Adrenal gland (tissue), 12 donors: ENCODE measurements around the gene KCNAB2. TPM values are rescaled to one million over a fixed set of nuclear protein-coding genes. Genes with fewer than 3 reads are reported as not detected.

Source experiments
- DNase-seq, 7 donors: peaks; one replicate each; pipeline ENCODE4 v3.0.0-alpha.2; 2019 to 2020
- H3K27ac ChIP-seq, 5 donors: fragments of 200-600 bp; sonication (generic) in 4 of 5; 1 replicate in 3 of 5; 2 replicates in 2 of 5; pipeline versions ENCODE4 v1.5.1 to v1.8.0; 2016 to 2020; ENCODE audit warnings: mild to moderate bottlenecking in 1 of 5
- H3K27me3 ChIP-seq: fragments of 200-600 bp; 2 replicates; pipeline ENCODE4 v1.8.0; 2021
- H3K36me3 ChIP-seq, 2 donors: fragments of 200-600 bp; replicated peaks in 1 of 2; 1 replicate in 1 of 2; 2 replicates in 1 of 2; pipeline versions ENCODE4 v1.5.1 to v1.8.0; 2018 to 2022
- H3K4me1 ChIP-seq, 2 donors: fragments of 200-600 bp; replicated peaks in 1 of 2; 1 replicate in 1 of 2; 2 replicates in 1 of 2; pipeline versions ENCODE4 v1.5.1 to v1.8.0; 2018 to 2021
- H3K4me3 ChIP-seq, 4 donors: fragments of 200-600 bp; sonication (generic) in 3 of 4; one replicate each; pipeline ENCODE4 v1.5.1; 2016 to 2018
- H3K9me3 ChIP-seq, 3 donors: fragments of 200-600 bp; sonication (generic) in 1 of 3; replicated peaks in 1 of 3; 1 replicate in 2 of 3; 2 replicates in 1 of 3; pipeline versions ENCODE4 v1.5.1 to v1.8.0; 2016 to 2021
- CTCF ChIP-seq, 6 experiments: fragments of 450-650 bp in 4 of 6; fragments of 200-600 bp in 2 of 6; sonication (generic) in 1 of 6; IDR thresholded peaks; 1 replicate in 5 of 6; 2 replicates in 1 of 6; pipeline versions ENCODE4 v1.5.1 to v1.8.0; 2016 to 2021; ENCODE audit warnings: antibody characterized with exemption in 6 of 6, mild to moderate bottlenecking in 2 of 6, moderate library complexity in 1 of 6
- POLR2A ChIP-seq, 2 donors: fragments of 450-650 bp; IDR thresholded peaks; one replicate each; pipeline ENCODE4 v1.6.1; 2017; ENCODE audit warnings: antibody characterized with exemption in 2 of 2, mild to moderate bottlenecking in 2 of 2, moderate library complexity in 1 of 2
- WGBS, 4 donors: extraction: QIAGEN DNeasy Blood & Tissue Kit in 2 of 4; methylation state at CpG; one replicate each; pipeline versions ENCODE4 v1.1.5 to v1.1.7; 2013 to 2017; 5-methylcytosine and 5-hydroxymethylcytosine counted together
- intact Hi-C, 2 donors: fragments of 100-400 bp; cut with DNase I; formaldehyde crosslinking; loops; one replicate each; pipeline versions ENCODE4 v1.14.1 to v1.15.0; 2022 to 2023
- polyA plus RNA-seq, 3 donors: library from polyadenylated mRNA; stranded (reverse); fragments of 200-250 nt in 2 of 3; fragments of 350-450 nt in 1 of 3; fragmentation: Illumina TruSeq in 1 of 3; extraction: RNeasy Lipid Tissue Mini Kit (QIAGEN cat#74804) in 1 of 3; gene quantifications; one replicate each; pipeline ENCODE4 v1.2.3, GENCODE V29; 2013 to 2014
- total RNA-seq, 9 donors: library from RNA; depleted of rRNA in 4 of 9; stranded (reverse); fragments of >200 nt in 4 of 9; fragments of 120-200 nt in 1 of 9; fragmentation: NEBNext Ultra II Directional in 1 of 9; extraction: Animal tissue kit (Norgen Biotek cat#: 25700) in 1 of 9; gene quantifications; one replicate each; pipeline versions ENCODE4 v1.1.0 to v1.2.4, GENCODE V29; 2013 to 2023
- donor health status: healthy with polysubstance abuse.
- donor health status: Bipolar disorder and iron deficiency.
- donor health status: DM: yes; HTN: yes; CAD: no.
- donor health status: DM: no; HTN: no; CAD: no.
- donor health status: DM: no; HTN: no; CAD: no.
- donor health status: DM: yes; HTN: yes; CAD: no.

KCNAB2 gene
- total and polyA plus RNA-seq, 12 donors, result 2.2 to 48.0 (median 16.8) TPM

- peaks cover 3% of the 10 kb centered on the region for H3K27me3 ChIP-seq
- H3K4me3 ChIP-seq, result no peak overlapping the region
- no peaks in the 10 kb centered on the region for H3K9me3 ChIP-seq
- H3K27ac ChIP-seq, result no peak overlapping the region
- no peak for DNase-seq
- intact Hi-C loops, result no loop called here
- H3K4me1 ChIP-seq, result no peaks in the 10 kb centered on the region
- no peak for TF ChIP-seq POLR2A (IDR thresholded peaks at IDR 0.05)
- no peak for TF ChIP-seq CTCF (IDR thresholded peaks at IDR 0.05)
- H3K36me3 ChIP-seq, result no peaks in the 10 kb centered on the region
- 66 to 79% (median 75%) methylated on average over 8 to 10 of the region's 10 CpGs for WGBS, 4 donors
Observed at GRCh38 chr1:6113116-6113515, 67.4 kb downstream of the KCNAB2 start.

GRCh38 chr1:6113745-6114144, 68.1 kb downstream of the KCNAB2 start:
- WGBS, 4 donors, result 87 to 94% (median 90%) methylated on average over 12 to 14 of the region's 14 CpGs
- intact Hi-C loops, result no loop called here
- H3K4me3 ChIP-seq, result no peak overlapping the region
- TF ChIP-seq CTCF (IDR thresholded peaks at IDR 0.05) (no peak), POLR2A (IDR thresholded peaks at IDR 0.05) (no peak)
- H3K9me3 ChIP-seq, result no peaks in the 10 kb centered on the region
- no peak for DNase-seq
- no peaks in the 10 kb centered on the region for H3K36me3 ChIP-seq
- H3K27ac ChIP-seq, result no peak overlapping the region
- H3K27me3 ChIP-seq, result peaks cover 3% of the 10 kb centered on the region
- no peaks in the 10 kb centered on the region for H3K4me1 ChIP-seq

DNA sequence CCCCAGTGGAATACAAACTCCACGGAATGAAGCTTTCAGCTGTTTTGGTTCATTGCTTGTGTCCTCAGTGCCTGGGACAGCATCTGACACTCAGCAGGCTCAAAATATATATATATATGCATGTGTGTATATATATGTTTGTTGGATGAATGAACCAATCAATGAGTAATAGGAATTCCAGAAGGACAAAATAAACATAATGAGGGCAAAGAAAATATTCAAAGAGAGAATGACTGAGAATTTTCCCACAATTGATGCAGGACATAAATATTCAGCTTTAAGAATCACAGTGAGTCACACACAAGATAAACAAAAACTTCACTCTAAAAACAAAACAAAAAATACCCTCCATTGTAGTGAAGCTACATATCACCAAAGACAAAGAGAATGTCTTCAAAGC, 70.4 kb downstream of the KCNAB2 start:
- Histone ChIP-seq H3K4me1 (no peaks in the 10 kb centered on the region), H3K36me3 (no peaks in the 10 kb centered on the region), H3K4me3 (no peak overlapping the region), H3K27ac (no peak overlapping the region), H3K27me3 (no peaks in the 10 kb centered on the region), H3K9me3 (no peaks in the 10 kb centered on the region)
- TF ChIP-seq CTCF (IDR thresholded peaks at IDR 0.05) (no peak), POLR2A (IDR thresholded peaks at IDR 0.05) (no peak)
- intact Hi-C loops, result no loop called here
- DNase-seq, result no peak
- 40 to 68% (median 54%) methylated on average over 1 of the region's 1 CpG for WGBS, 4 donors

DNA sequence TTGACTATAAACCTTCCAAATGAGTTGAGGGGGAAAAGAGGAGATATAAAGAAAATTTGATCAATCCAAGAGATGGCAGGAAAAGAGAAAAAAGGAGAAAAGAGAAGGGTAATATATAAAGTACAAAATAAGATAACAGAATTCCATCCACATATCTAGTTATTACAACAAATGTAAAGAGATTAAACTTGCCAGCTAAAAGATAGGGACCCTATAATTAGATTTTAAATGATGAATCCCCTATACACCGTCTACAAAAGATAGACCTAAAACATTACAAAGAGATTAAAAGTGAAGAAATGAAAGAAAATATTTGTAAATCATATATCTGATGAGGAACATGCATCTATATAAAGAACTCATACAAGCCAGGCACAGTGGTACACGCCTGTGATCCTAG, 71.4 kb downstream of the KCNAB2 start:
- Histone ChIP-seq H3K36me3 (no peaks in the 10 kb centered on the region), H3K27ac (no peak overlapping the region), H3K9me3 (no peaks in the 10 kb centered on the region), H3K4me1 (no peaks in the 10 kb centered on the region), H3K4me3 (no peak overlapping the region), H3K27me3 (no peaks in the 10 kb centered on the region)
- WGBS, 4 donors, result 78 to 92% (median 88%) methylated on average over 2 of the region's 2 CpGs
- no peak for DNase-seq
- TF ChIP-seq CTCF (IDR thresholded peaks at IDR 0.05), result no peak
- no peak for TF ChIP-seq POLR2A (IDR thresholded peaks at IDR 0.05)
- intact Hi-C loops, result no loop called here
